SK-N-MC (cell line): ENCODE data around the gene OR10V1.

Source experiments
- EZH2 ChIP-seq: fragments of 200-600 bp; sonication (generic); IDR thresholded peaks from one replicate; pipeline ENCODE4 v1.6.1; 2017; ENCODE audit warnings: antibody characterized with exemption
- POLR2AphosphoS5 ChIP-seq: IDR thresholded peaks from 2 replicates; pipeline ENCODE4 v1.6.1; 2012; ENCODE audit warnings: mild to moderate bottlenecking, low read depth, low read length, borderline replicate concordance

DNA sequence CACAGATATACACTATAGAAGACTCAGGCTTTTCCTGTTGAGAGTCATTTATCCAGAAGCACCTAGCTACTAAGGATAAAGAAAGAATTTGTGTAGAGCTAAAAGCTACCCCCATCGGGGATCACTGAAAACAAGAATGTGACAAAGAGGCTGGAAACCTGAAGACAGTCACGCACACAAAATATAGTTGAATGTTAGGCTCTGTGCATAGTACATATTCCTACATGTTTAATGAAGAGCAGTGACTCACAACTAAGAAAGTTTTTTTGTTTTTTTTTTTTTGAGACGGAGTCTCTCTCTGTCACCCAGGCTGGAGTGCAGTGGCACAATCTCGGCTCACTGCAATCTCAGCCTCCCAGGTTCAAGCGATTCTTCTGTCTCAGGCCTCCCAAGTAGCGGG is 8.4 kb downstream of the OR10V1 start:
- no peak for TF ChIP-seq EZH2
- no peak for TF ChIP-seq POLR2AphosphoS5
